Endodermal cell (in vitro differentiated cells): Measurements from ENCODE around the gene PLEKHG3. TPM values are rescaled to one million over a fixed set of nuclear protein-coding genes. Genes with fewer than 3 reads are reported as not detected.

Experiments used
- DNase-seq: peaks from one replicate; pipeline ENCODE4 v3.0.0-alpha.2; 2017
- H3K27ac ChIP-seq: 2 replicates; pipeline ENCODE4 v1.5.1; 2013; ENCODE audit warnings: mild to moderate bottlenecking, low read depth, low read length, moderate library complexity
- H3K27me3 ChIP-seq: 2 replicates; pipeline ENCODE4 v1.6.1; 2013; ENCODE audit warnings: mild to moderate bottlenecking, low read length, moderate library complexity; ENCODE audit not compliant: insufficient read depth, control insufficient read depth, poor library complexity, severe bottlenecking
- H3K36me3 ChIP-seq: 2 replicates; pipeline ENCODE4 v1.7.0; 2013; ENCODE audit warnings: mild to moderate bottlenecking, low read length, moderate library complexity; ENCODE audit not compliant: control insufficient read depth, insufficient read depth
- H3K4me1 ChIP-seq: one replicate; pipeline ENCODE4 v1.7.0; 2013; ENCODE audit warnings: low read length; ENCODE audit not compliant: control insufficient read depth, insufficient read depth
- H3K4me3 ChIP-seq: 2 replicates; pipeline ENCODE4 v1.5.1; 2013; ENCODE audit warnings: mild to moderate bottlenecking, low read length, moderate library complexity
- H3K9ac ChIP-seq: 2 replicates; pipeline ENCODE4 v1.6.1; 2013; ENCODE audit warnings: mild to moderate bottlenecking, low read length, moderate library complexity; ENCODE audit not compliant: poor library complexity, severe bottlenecking; ENCODE audit errors: extremely low read depth
- H3K9me3 ChIP-seq: 2 replicates; pipeline ENCODE4 v1.6.1; 2013; ENCODE audit warnings: mild to moderate bottlenecking, low read length, moderate library complexity; ENCODE audit not compliant: control insufficient read depth
- H3K27ac Mint-ChIP-seq: 2 replicates; pipeline ENCODE4 v1.8.0; 2020; ENCODE audit warnings: mixed read lengths
- H3K27me3 Mint-ChIP-seq: 2 replicates; pipeline ENCODE4 v1.8.0; 2021; ENCODE audit warnings: mild to moderate bottlenecking, mixed read lengths; ENCODE audit not compliant: insufficient read depth
- H3K36me3 Mint-ChIP-seq: 2 replicates; pipeline ENCODE4 v1.8.0; 2020; ENCODE audit warnings: low read depth, mixed read lengths
- H3K4me1 Mint-ChIP-seq: 2 replicates; pipeline ENCODE4 v1.8.0; 2020; ENCODE audit warnings: mixed read lengths
- H3K4me3 Mint-ChIP-seq: 2 replicates; pipeline ENCODE4 v1.8.0; 2020; ENCODE audit warnings: mild to moderate bottlenecking, moderate library complexity, mixed read lengths
- H3K9me3 Mint-ChIP-seq: 2 replicates; pipeline ENCODE4 v1.8.0; 2020; ENCODE audit warnings: mild to moderate bottlenecking, mixed read lengths
- CTCF ChIP-seq: fragments of 200-600 bp; sonication (generic); conservative IDR thresholded peaks from 2 replicates; pipeline ENCODE4 v1.5.0; 2021; ENCODE audit warnings: antibody characterized with exemption, mild to moderate bottlenecking
- WGBS, 2 experiments: methylation state at CpG; one replicate each; pipeline versions ENCODE4 v1.1.5 to v1.1.7; 2013; ENCODE audit warnings: missing lambda C conversion rate in 2 of 2, mixed read lengths in 1 of 2; ENCODE audit not compliant: insufficient coverage in 1 of 2, insufficient read length in 1 of 2; 5-methylcytosine and 5-hydroxymethylcytosine counted together
- total RNA-seq, 2 donors: library from RNA; stranded (reverse); fragmentation: NEBNext Ultra II Directional in 1 of 2; extraction: Animal tissue kit (Norgen Biotek cat#: 25700) in 1 of 2; gene quantifications; 2 replicates in 1 of 2; 3 replicates in 1 of 2; pipeline ENCODE4 v1.2.1, GENCODE V29; 2021

Gene PLEKHG3
- total RNA-seq, 2 donors from 2014 or later = 31.7 to 52.6 TPM

GRCh38 chr14:64732066-64732465 lies 27.8 kb downstream of the PLEKHG3 start:
- 88 to 100% methylated on average over 1 to 4 of the region's 4 CpGs for WGBS, 2 experiments
- Histone ChIP-seq H3K27ac (no peak overlapping the region), H3K4me3 (no peak overlapping the region), H3K4me1 (peaks cover 8% of the 10 kb centered on the region), H3K9ac (no peak overlapping the region), H3K9me3 (no peaks in the 10 kb centered on the region), H3K36me3 (peaks cover 33% of the 10 kb centered on the region), H3K27me3 (no peaks in the 10 kb centered on the region)
- Mint-ChIP-seq H3K36me3 (peaks cover 35% of the 10 kb centered on the region), H3K9me3 (no peaks in the 10 kb centered on the region), H3K4me3 (no peak overlapping the region), H3K27me3 (no peaks in the 10 kb centered on the region), H3K27ac (no peak overlapping the region), H3K4me1 (no peaks in the 10 kb centered on the region)
- no peak for TF ChIP-seq CTCF
- DNase-seq = peak; percentile 25

- DNase-seq = peak; percentile 36
- no peaks in the 10 kb centered on the region for H3K27me3 ChIP-seq
- TF ChIP-seq CTCF = no peak
- H3K9me3 Mint-ChIP-seq = no peaks in the 10 kb centered on the region
- no peaks in the 10 kb centered on the region for H3K4me1 Mint-ChIP-seq
- H3K27ac ChIP-seq = no peak overlapping the region
- no peaks in the 10 kb centered on the region for H3K9me3 ChIP-seq
- no peak overlapping the region for H3K9ac ChIP-seq
- peaks cover 34% of the 10 kb centered on the region for H3K36me3 ChIP-seq
- no peaks in the 10 kb centered on the region for H3K27me3 Mint-ChIP-seq
- no peak overlapping the region for H3K4me3 Mint-ChIP-seq
- 90 to 97% methylated on average over 6 to 14 of the region's 14 CpGs for WGBS, 2 experiments
- no peak overlapping the region for H3K4me3 ChIP-seq
- H3K36me3 Mint-ChIP-seq = peaks cover 34% of the 10 kb centered on the region
- H3K27ac Mint-ChIP-seq = no peak overlapping the region
- peaks cover 8% of the 10 kb centered on the region for H3K4me1 ChIP-seq
Observed at GRCh38 chr14:64732536-64733120, 28.4 kb downstream of the PLEKHG3 start.

GRCh38 chr14:64733321-64733720 lies 29.1 kb downstream of the PLEKHG3 start:
- Histone ChIP-seq H3K4me3 (no peak overlapping the region), H3K9ac (no peak overlapping the region), H3K27ac (no peak overlapping the region), H3K9me3 (no peaks in the 10 kb centered on the region), H3K4me1 (peaks cover 8% of the 10 kb centered on the region), H3K27me3 (no peaks in the 10 kb centered on the region), H3K36me3 (peaks cover 29% of the 10 kb centered on the region)
- Mint-ChIP-seq H3K36me3 (peaks cover 30% of the 10 kb centered on the region), H3K27ac (no peak overlapping the region), H3K9me3 (no peaks in the 10 kb centered on the region), H3K4me1 (no peaks in the 10 kb centered on the region), H3K4me3 (no peak overlapping the region), H3K27me3 (no peaks in the 10 kb centered on the region)
- DNase-seq = peak; percentile 30
- no peak for TF ChIP-seq CTCF
- 90 to 93% methylated on average over 9 to 11 of the region's 11 CpGs for WGBS, 2 experiments
